Gastrocnemius medialis (tissue), 4 donors: Measurements from ENCODE around the gene KRTAP5-5. TPM values are rescaled to one million over a fixed set of nuclear protein-coding genes. Genes with fewer than 3 reads are reported as not detected.
A peak's percentile ranks its signal among the peaks of the same experiment; 100 is the strongest.

Experiments used
- ATAC-seq, 2 donors: fragments of 150-250 bp; one replicate each; pipeline ENCODE4 v1.9.1; 2016
- DNase-seq, 2 donors: peaks; one replicate each; pipeline ENCODE4 v3.0.0-alpha.2; 2019
- H3K27ac ChIP-seq, 4 donors: fragments of 200-600 bp; sonication (generic); 1 replicate in 1 of 4; 2 replicates in 3 of 4; pipeline ENCODE4 v1.5.1; 2016 to 2018; ENCODE audit warnings: mild to moderate bottlenecking in 2 of 4, moderate library complexity in 1 of 4
- H3K27me3 ChIP-seq, 3 donors: fragments of 200-600 bp; sonication (generic) in 2 of 3; 1 replicate in 1 of 3; 2 replicates in 2 of 3; pipeline versions ENCODE4 v1.5.1 to v1.6.0; 2016 to 2019; ENCODE audit warnings: mild to moderate bottlenecking in 1 of 3, moderate library complexity in 1 of 3
- H3K36me3 ChIP-seq, 2 donors: fragments of 200-600 bp; sonication (generic) in 1 of 2; one replicate each; pipeline ENCODE4 v1.5.1; 2017 to 2018
- H3K4me1 ChIP-seq, 2 donors: fragments of 200-600 bp; sonication (generic) in 1 of 2; one replicate each; pipeline ENCODE4 v1.5.1; 2016 to 2017; ENCODE audit warnings: mild to moderate bottlenecking in 2 of 2
- H3K4me3 ChIP-seq, 4 donors: fragments of 200-600 bp; sonication (generic) in 3 of 4; 1 replicate in 1 of 4; 2 replicates in 3 of 4; pipeline ENCODE4 v1.5.1; 2016 to 2019; ENCODE audit warnings: mild to moderate bottlenecking in 2 of 4
- H3K9me3 ChIP-seq, 3 donors: fragments of 200-600 bp; sonication (generic) in 2 of 3; 1 replicate in 1 of 3; 2 replicates in 2 of 3; pipeline ENCODE4 v1.5.1; 2016 to 2019
- POLR2A ChIP-seq, 2 donors: fragments of 450-650 bp; IDR thresholded peaks; one replicate each; pipeline ENCODE4 v1.6.1; 2017; ENCODE audit warnings: antibody characterized with exemption in 2 of 2, mild to moderate bottlenecking in 2 of 2, moderate library complexity in 2 of 2
- in situ Hi-C, 4 donors: fragments of 200-750 bp; cut with MboI; loops; one replicate each; pipeline versions ENCODE4 v1.15.0 to v1.8.0; 2017; ENCODE audit warnings: low sequenced_read_pairs in 4 of 4
- intact Hi-C: fragments of 100-400 bp; cut with DNase I; formaldehyde crosslinking; loops from one replicate; pipeline ENCODE4 v1.15.1; 2023; ENCODE audit warnings: low total_unique reads
- total RNA-seq, 4 donors: library from RNA; depleted of rRNA; stranded (reverse); fragments of >200 nt; gene quantifications; one replicate each; pipeline versions ENCODE4 v1.1.0 to v1.2.3, GENCODE V29; 2016
- TF ChIP-seq, protein P1 (sequence below), 5 experiments: fragments of 450-650 bp in 3 of 5; fragments of 200-600 bp in 2 of 5; sonication (generic) in 2 of 5; IDR thresholded peaks in 4 of 5; conservative IDR thresholded peaks in 1 of 5; 1 replicate in 4 of 5; 2 replicates in 1 of 5; pipeline ENCODE4 v1.5.1; 2016 to 2019; ENCODE audit warnings: antibody characterized with exemption in 5 of 5, mild to moderate bottlenecking in 3 of 5, moderate library complexity in 3 of 5

The KRTAP5-5 gene
- total RNA-seq, 4 donors from 2014 or later: not detected

DNA sequence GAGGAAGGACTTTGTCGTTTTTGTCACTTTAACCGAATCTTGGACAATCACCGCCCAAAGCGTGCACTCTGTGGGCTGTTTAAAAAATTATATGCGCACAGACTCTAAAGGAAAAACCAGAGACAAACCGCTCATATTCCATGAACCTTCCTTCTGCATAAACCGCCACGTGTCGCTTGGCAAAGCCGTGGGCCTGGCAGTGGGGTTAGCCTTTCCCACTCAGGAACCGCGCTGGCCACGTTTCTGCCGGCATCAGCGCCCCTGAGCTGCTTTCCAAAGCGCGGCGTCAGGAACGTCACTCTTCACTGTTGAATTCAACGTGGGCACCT, 22.8 kb downstream of the KRTAP5-5 start:
- Histone ChIP-seq H3K4me1 (no peaks in the 10 kb centered on the region), H3K27ac (no peak overlapping the region), H3K9me3 (no peaks in the 10 kb centered on the region), H3K4me3 (no peak overlapping the region), H3K36me3 (no peaks in the 10 kb centered on the region), H3K27me3 (no peaks in the 10 kb centered on the region)
- TF ChIP-seq POLR2A (IDR thresholded peaks at IDR 0.05): no peak
- TF ChIP-seq, protein P1, sequence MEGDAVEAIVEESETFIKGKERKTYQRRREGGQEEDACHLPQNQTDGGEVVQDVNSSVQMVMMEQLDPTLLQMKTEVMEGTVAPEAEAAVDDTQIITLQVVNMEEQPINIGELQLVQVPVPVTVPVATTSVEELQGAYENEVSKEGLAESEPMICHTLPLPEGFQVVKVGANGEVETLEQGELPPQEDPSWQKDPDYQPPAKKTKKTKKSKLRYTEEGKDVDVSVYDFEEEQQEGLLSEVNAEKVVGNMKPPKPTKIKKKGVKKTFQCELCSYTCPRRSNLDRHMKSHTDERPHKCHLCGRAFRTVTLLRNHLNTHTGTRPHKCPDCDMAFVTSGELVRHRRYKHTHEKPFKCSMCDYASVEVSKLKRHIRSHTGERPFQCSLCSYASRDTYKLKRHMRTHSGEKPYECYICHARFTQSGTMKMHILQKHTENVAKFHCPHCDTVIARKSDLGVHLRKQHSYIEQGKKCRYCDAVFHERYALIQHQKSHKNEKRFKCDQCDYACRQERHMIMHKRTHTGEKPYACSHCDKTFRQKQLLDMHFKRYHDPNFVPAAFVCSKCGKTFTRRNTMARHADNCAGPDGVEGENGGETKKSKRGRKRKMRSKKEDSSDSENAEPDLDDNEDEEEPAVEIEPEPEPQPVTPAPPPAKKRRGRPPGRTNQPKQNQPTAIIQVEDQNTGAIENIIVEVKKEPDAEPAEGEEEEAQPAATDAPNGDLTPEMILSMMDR (IDR thresholded peaks at IDR 0.05 in 4 of 5, conservative IDR thresholded peaks at IDR 0.05 in 1 of 5): no peak
- peak in 1 of 2 donors; percentile 8 for ATAC-seq
- intact Hi-C loops: loop anchor here (2.0 to 5.0 kb wide), 2 partner anchors 40 to 180 kb away; no protein-coding TSS in a partner anchor
- DNase-seq: no peak
- in situ Hi-C loops: loop anchor here in 1 of 4 donors (25.0 kb wide), 1 partner anchor 510 kb away; the partner anchor contains the start of genes INS and TH

DNA sequence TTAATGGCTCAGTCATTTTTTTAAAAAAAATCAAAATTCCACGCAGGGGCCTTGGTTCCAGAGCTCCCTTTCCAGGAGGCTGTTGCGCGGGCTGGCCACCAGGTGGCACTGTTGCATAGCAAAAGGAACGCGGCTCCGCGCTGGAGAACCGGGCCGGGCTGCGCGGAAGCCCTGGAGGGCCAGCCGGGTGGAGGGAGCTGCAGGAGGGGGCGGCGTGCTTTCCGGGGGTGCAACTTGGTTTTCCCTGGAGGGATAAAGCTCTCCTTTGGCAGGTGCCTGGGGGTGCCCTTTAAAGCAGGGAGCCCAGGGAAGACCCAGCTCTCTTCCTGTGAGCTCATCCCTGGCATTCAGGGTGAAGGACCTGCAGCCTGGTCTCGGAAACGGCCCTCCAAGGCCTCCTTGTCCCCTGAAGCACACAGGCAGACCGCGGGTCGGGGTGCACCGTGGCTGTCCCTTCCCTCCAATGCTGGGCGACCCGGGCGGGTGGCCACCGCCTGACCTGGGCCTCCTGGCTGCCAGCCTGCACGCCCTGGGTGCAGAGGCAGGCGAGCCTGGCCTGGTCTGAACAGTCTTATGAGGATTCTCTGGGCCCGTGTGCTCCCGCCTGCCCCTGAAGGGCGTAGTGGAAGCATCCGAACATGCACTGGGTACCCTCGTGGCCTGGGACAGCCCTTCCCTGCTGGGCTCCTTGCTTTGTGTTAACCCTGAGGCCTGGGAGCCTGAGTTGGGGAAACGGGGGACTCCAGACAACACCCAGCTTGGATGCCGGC, 23.4 kb downstream of the KRTAP5-5 start:
- TF ChIP-seq POLR2A (IDR thresholded peaks at IDR 0.05): no peak
- TF ChIP-seq, protein P1 (IDR thresholded peaks at IDR 0.05 in 4 of 5, conservative IDR thresholded peaks at IDR 0.05 in 1 of 5): peak; percentile 84 to 99 (median 96)
- intact Hi-C loops (loop anchor here (2.0 to 5.0 kb wide), 2 partner anchors 39 to 180 kb away; no protein-coding TSS in a partner anchor), in situ Hi-C loops (loop anchor here in 1 of 4 donors (25.0 kb wide), 1 partner anchor 509 kb away; the partner anchor contains the start of genes INS and TH)
- H3K4me1 ChIP-seq: no peaks in the 10 kb centered on the region
- H3K36me3 ChIP-seq: no peaks in the 10 kb centered on the region
- H3K27me3 ChIP-seq: no peaks in the 10 kb centered on the region
- ATAC-seq (peak; percentile 66 to 80), DNase-seq (peak; percentile 29 to 52)
- H3K4me3 ChIP-seq: no peak overlapping the region
- H3K9me3 ChIP-seq: no peaks in the 10 kb centered on the region
- H3K27ac ChIP-seq: no peak overlapping the region

DNA sequence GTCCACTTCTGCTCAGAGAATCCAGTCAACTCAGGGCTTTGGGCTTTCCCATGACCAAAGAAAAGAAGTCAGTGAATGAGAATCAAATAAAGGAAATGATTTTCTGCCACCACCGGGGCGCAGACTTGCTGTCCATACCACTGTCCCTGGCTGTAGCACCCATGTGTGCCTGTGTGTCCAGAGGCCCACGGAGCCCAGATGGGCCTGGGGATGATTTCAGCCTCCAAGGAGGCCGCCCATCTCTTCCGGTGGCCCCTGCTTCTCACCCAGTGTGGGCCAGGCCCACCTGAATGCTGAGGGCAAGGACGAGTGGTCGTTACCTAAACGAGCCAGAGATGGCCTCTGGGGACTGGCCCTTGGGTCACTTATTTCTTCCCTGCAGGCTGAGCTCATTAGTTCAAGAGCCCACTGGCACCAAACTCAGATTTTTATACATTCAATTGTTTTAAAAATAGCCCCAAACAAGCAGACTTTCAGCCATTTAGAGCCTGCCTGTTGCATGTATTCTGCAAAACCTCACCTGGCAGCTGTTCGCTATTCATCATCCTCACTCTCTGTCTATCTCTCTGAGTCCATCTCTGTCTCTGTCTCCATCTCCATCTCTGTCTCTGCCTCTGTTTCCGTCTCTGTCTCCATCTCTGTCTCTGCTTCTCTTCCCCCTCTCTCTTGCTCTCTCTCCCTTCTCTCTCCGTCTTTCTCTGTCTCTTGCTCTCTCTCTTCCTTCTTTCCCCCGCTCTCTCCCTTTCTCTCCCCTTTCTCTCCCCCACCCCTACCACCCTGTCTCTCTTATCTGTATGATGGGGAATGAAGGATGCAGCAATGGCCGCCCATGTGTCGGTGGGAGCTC, 24.2 kb downstream of the KRTAP5-5 start:
- Histone ChIP-seq H3K27ac (no peak overlapping the region), H3K4me1 (no peaks in the 10 kb centered on the region), H3K9me3 (no peaks in the 10 kb centered on the region), H3K36me3 (no peaks in the 10 kb centered on the region), H3K4me3 (no peak overlapping the region), H3K27me3 (no peaks in the 10 kb centered on the region)
- intact Hi-C loops (loop anchor here (2.0 to 5.0 kb wide), 2 partner anchors 39 to 179 kb away; no protein-coding TSS in a partner anchor), in situ Hi-C loops (loop anchor here in 1 of 4 donors (25.0 kb wide), 1 partner anchor 509 kb away; the partner anchor contains the start of genes INS and TH)
- TF ChIP-seq, protein P1 (IDR thresholded peaks at IDR 0.05 in 4 of 5, conservative IDR thresholded peaks at IDR 0.05 in 1 of 5): no peak
- TF ChIP-seq POLR2A (IDR thresholded peaks at IDR 0.05): no peak
- ATAC-seq (no peak), DNase-seq (no peak)

DNA sequence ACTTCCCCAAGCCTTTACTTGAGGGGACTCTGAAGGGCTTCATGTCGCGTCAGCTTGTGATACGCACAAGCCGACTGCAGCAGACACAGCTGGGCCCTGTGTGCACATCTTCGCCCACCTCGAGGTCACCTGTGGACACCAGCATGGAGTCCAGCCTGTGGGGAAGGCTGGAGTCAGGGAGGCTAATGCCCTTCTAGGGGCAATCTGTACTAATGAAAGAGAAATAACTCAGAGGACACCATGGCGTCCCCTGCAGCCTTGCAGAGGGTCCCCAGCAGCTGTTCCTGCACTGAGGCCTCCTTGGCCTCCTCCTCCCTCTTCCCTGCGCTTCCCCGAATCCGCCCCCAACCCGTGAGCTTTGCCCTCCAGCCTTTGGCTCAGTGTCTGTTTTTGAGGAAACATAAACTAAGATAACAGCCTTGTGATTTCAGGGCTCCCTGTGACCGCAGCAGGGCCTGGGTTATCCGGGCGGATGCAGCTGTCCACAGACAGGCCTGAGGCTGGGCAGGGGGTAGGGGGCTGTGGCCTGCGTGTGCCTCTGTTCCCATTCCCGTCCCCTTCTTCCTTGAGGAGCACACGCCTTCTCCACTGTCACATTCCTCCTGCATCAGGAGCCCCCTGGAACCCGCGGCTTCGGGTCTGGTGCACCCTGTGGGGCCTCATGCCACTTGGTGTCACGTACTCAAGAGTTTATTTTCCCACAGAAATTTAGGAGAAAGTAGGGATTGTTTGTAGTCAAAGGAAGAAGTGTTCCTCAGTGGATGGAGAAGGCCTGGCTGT, 25.0 kb downstream of the KRTAP5-5 start:
- Histone ChIP-seq H3K9me3 (no peaks in the 10 kb centered on the region), H3K4me1 (no peaks in the 10 kb centered on the region), H3K27me3 (no peaks in the 10 kb centered on the region), H3K27ac (no peak overlapping the region), H3K4me3 (no peak overlapping the region), H3K36me3 (no peaks in the 10 kb centered on the region)
- ATAC-seq: no peak
- in situ Hi-C loops: loop anchor here in 1 of 4 donors (25.0 kb wide), 1 partner anchor 508 kb away; the partner anchor contains the start of genes INS and TH
- intact Hi-C loops: loop anchor here (5.0 kb wide), 1 partner anchor 38 kb away; no protein-coding TSS in a partner anchor
- TF ChIP-seq, protein P1 (IDR thresholded peaks at IDR 0.05 in 4 of 5, conservative IDR thresholded peaks at IDR 0.05 in 1 of 5): no peak
- no peak for TF ChIP-seq POLR2A (IDR thresholded peaks at IDR 0.05)
- no peak for DNase-seq
